HT1080 (cell line): ENCODE measurements around the gene ASB17. TPM values are rescaled to one million over a fixed set of nuclear protein-coding genes. Genes with fewer than 3 reads are reported as not detected.
A peak's percentile ranks its signal among the peaks of the same experiment; 100 is the strongest.
"Not testable (repeated sequence)": the region's sequence is repeated elsewhere in the genome, so short reads cannot be mapped to it uniquely, and the experiment has no call there.

ENCODE experiments used
- DNase-seq: peaks from one replicate; pipeline ENCODE4 v3.0.0-alpha.2; 2015; ENCODE audit warnings: low read depth
- polyA plus RNA-seq, 2 experiments: library from polyadenylated mRNA; depleted of rRNA; stranded (reverse); fragments of >200 nt; gene quantifications; 2 replicates each; pipeline ENCODE4 v1.2.3, GENCODE V29; 2015
- total RNA-seq: library from RNA; depleted of rRNA; stranded (reverse); fragments of >200 nt; shearing (Covaris generic); gene quantifications from 2 replicates; pipeline ENCODE4 v1.2.3, GENCODE V29; 2014; rRNA removed

ASB17 gene, protein sequence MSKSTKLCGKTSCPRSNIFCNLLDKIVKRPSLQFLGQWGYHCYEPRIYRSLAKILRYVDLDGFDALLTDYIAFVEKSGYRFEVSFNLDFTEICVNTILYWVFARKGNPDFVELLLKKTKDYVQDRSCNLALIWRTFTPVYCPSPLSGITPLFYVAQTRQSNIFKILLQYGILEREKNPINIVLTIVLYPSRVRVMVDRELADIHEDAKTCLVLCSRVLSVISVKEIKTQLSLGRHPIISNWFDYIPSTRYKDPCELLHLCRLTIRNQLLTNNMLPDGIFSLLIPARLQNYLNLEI
- total RNA-seq, result not detected in 2 replicates
- not detected in 2 replicates for polyA plus RNA-seq (2015; cell fraction: cytosol; rRNA removed)
- not detected in 2 replicates for polyA plus RNA-seq (2015; cell fraction: nucleus; rRNA removed)

DNA sequence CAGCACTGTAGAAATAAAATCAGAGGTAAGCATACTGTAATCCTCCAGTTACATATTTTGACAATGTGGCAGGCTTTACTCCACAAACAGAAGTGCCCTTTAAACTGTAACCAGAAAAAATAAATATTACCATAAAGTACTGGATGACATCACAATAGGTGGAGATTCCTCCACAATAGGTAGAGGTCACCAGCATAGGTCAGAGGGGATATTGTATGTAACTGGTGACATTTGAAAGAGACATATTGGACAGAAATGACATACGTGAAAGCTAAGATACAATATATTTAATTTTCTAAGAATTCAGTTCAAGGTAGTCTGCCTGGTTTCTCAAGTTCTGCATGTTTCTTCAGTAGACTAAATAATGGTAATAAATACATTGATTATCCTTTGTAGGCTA, at the start of gene ASB17:
TSS of gene ASB17 (minus strand) at position 101 of the 400 bp plus-strand sequence. CDS start 113 bp downstream, outside the sequence.
- no peak for DNase-seq

DNA sequence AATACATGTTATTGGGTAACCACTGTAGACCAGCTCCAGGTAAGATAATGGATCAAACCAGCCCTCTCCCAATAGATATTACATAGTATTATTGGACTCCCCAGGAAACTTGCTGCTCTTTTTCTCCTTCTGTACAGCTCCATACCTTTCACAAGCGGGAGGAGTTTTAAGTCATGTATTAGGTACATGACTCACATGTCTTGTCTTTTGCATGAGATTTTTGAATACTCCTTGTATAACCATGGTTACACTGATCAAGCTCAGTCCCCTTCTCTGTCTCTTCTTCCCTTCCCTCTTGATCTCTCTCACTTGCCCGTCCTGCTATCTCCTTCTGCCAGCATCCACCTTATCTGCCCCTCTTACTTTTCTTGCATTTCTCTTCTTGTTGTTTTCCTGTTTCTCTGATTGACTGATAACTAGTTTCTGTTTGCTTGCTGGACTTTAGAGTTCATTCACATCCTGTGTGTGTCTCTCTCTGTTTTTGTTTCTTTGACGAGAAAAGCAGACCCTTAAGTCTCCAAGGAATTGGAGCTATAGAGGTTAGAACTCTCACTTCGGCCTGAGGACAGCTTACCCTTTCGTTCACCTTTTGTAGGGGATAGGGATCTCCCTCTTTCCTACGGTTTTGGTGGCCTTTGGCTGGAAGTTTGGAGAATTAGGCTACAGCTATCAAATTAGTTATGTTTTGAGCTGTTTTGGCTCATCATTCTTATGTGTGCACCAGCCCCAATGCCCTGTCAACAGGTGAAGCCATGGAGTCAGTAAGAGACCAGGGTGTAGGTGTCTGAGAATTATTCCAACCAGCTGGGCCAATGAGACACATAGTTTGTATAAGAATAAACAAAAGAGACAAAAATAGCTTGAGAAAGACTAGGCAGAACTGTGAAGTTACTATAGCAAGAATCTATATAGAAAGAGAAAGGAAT, 49.0 kb upstream of the ASB17 start:
- no peak for DNase-seq

DNA sequence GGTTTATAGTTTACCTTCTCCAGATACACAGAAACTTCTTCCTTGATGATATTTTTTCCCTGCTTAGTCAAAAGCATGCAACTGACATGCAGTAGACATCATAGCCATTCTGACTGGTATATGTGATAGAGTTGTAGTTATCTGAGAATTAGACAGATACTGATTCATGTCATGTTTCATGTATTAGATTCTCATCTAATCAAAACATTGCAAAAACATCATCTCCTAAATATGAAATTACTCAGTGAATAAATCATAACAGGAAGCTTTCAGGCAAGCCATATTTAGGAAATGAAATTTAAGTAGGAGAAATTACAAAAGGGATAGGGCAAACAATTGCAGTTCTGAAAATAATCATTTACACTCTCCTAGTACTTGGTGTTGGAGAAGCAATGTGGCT, 38.4 kb upstream of the ASB17 start:
- DNase-seq, result no peak

DNA sequence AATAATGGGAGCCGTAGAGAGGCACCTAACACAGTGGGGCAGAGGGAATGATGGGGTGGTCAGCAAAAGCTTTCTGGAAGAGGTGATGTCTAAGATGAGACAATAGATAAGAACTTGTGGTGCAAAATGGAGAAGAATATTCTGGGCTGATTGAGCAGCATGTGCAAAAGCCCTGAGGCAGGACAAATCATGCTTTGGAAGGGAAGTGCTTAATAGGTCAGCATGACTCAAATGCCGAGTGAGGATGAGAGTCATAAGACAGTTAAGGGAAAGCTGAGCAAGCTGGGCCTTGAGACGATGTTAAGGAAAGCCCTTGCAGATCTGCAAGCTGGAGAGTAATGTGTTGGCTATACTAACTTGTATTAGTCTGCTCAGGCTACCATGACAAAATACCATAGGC, 37.3 kb upstream of the ASB17 start:
- DNase-seq, result peak; percentile 39

DNA sequence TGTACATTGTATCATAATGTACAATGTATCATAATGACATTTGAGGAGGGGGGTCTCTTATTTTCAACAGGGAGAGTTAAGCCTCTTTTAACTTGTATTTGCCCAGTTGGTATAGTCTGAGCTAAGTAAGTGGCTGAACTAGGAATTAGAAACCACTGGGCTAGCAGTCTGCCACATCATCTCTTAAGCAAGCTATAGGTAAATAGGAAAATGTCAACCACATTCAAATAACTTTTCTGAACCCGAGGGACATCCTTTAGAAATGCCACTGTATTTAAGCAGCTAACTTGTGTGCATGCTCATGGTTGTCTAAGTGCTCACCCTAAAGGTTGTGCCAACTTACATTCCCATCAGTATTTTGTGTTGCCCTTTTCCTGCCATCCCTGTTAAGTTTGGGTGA, 35.5 kb upstream of the ASB17 start:
- DNase-seq, result no peak

DNA sequence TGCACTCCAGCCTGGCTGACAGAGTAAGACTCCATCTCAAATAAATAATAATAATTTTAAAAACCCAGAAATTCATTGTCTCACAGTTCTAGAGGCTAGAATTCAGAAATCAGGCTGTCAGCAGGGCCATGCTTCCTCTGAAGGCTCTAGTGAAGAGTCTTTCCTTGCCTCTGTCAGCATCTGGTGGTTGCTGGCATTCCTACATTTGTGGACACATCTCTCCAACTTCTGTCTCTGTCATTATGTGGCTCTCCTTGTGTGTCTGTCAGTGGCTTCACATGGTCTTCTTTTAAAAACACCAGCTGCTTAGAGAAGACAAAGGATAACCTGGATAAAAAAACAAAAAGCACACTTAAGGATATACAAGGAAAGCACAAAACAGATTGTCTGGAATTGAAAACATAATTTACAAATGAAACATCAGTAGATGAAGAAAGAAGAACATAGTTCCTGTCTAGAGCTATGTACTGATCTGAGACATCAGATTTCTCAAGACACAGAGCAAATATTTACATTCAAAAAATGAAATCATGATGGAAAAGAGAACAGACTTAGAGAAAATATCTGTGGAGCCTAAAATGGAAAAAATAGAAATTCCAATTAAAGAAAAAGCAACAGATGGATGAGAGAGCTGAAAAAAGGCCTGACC, 32.7 kb upstream of the ASB17 start:
- no peak for DNase-seq

DNA sequence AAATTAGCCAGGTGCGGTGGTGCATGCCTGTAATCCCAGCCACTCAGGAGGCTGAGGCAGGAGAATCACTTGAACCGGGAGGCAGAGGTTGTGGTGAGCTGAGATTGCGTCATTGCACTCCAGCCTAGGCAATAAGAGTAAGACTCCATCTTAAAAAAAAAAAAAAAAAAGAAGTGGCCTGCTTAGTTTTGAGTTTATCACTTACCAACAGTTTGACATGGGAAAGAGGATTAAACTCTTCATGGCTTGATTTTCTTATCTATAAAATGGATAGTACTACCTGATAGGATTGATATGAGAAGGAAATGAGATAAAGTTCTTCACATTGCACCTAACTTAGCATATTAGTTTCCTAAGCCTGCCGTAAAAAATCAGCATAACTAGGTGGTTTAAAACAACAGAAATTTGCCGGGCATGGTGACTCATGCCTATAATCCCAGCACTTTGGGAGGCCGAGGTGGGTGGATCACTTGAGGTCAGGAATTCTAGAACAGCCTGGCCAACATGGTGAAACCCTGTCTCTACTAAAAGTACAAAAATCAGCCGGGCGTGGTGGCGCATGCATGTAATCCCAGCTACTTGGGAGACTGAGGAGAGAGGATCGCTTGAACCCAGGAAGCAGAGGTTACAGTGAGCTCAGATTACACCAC, 32.0 kb upstream of the ASB17 start:
- DNase-seq, result peak; percentile 86

DNA sequence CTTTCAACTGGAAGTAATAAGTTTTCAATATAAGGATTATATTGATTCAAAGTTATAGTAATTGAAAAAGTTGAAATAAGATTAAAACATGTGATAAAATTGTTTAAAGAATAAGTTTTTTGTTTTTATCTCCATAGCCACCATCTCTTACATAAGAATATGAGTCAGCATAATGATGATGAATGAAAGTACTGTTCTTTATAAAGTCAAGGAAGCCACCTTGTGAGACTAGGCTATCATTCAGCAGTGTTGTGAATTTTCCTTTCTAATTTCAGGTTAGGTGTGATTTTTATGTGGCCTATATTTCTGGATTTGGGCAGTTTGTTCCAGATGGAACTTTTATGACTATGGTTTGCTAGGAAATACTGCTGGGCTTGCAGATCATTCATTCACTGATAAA, 22.4 kb upstream of the ASB17 start:
- DNase-seq, result peak; percentile 69

DNA sequence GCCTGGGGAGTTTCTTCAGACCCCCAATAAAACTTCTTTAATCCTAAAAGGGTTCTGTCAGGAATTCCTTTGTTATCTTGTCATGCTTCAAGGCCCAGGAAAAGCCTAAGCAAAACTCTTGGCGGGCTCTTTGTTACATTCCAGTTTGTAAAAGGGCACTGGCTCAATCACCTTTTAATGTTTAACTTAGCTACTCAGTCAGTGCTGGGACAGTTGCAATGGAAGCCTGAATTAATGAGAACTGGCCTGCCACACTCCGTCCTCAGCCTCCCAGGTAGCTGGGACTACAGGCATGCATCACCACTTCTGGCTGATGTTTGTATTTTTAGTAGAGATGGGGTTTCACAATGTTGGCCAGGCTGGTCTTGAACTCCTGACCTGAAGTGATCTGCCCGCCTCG, 21.3 kb upstream of the ASB17 start:
- no peak for DNase-seq

DNA sequence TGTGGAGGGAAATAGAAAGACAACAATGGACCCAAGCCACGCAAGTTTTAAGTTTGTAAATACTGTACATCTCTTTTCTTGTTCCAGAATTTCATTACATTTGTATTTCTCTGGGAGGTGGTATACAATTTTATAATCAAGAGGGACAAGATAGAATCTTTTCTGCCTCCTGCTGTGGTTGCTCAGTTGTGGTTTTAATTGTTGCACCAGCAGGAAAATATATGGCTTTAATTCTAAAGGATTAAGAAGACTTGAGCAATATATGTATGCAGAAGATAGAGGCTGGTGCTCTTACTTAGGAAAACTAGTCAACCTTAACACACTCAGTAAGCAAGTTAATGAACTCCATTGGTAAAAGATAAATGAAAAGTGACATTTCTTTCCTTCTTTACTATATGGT, 19.8 kb upstream of the ASB17 start:
- DNase-seq, result no peak

DNA sequence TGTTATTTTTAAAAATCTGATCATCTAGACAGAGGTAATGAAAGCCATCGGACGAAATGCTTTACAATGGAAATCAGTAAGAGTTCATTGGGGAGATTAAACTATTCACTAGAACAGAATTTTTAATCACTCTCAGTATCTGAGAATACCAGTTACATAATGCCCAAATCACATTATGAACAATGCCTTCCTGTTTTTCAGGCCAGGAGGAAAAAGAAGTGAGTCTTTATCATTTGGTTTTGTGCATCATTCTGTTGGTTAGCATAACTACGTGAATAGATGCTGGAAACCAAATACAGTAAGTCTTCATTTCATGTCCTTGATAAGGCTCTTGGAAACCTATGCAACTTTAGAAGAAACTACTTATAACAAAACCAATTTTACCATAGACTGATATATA, 18.0 kb upstream of the ASB17 start:
- no peak for DNase-seq

DNA sequence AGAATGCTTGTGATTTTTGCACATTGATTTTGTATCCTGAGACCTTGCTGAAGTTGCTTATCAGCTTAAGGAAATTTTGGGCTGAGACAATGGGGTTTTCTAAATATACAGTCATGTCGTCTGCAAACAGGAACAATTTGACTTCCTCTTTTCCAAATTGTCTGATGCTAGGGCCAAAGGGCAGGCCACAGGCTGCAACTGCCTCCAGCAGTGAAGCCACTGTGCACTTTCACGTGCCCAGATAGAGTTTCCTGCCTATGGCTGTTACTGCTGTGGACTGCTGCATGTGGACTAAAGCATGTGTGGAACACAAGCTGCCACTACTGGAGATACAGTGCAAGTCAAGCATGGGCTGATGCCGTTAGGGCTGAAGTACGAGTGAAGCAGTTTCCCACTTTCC, 10.8 kb upstream of the ASB17 start:
- not testable (repeated sequence) for DNase-seq

DNA sequence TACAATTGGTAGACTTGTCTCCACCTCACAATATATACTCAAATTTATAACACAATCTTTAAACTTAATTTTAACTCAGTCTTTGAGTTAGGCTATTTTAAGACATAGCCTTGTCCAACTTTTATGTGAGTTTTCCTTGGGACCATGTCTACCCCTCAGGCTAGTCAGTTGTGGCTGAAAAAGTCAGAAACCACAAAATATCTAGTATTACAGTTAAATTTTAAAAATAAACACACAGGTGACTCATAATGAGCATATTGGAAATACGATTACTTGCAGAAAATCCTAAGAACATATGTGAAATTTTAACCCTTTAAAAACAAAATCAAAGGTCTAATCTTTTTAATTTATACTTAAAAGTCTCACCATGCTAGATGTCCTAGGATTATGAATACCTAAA, 4.8 kb upstream of the ASB17 start:
- peak; percentile 54 for DNase-seq

DNA sequence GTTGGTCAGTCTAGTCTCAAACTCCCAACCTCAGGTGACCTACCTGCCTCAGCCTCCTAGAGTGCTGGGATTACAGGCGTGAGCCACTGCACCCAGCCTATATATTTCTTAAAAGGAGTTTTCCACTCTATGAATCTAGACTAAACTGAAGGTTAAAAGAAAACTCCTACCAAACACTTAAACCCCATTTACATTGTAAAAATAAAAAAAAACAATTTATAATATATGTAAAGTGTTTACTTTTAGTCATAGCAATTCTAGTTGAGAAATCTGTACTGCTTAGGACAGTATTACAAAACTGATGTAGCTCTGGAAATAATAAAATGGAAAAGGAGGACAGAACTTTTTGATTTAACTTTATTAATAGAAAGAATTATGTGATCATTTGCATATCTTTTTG, 9.5 kb downstream of the ASB17 start:
- no peak for DNase-seq

DNA sequence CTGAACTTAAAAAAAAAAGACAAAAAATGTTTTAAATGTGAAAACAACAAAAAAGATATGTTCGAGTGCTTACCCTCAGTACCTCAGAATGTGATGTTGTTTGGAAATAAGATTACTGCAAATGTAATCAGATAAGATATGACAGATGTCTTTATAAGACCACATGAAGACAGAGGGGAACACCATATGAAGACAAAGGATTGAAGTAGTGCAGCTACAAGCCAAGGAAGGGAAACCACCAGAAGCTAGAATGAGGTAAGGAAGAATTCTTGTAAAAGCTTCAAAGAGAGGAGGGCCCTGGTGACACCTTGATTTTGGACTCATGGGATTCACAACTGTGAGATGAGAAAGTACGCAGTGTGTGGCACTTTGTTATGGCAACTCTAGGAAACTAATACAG, 15.4 kb downstream of the ASB17 start:
- DNase-seq, result no peak

DNA sequence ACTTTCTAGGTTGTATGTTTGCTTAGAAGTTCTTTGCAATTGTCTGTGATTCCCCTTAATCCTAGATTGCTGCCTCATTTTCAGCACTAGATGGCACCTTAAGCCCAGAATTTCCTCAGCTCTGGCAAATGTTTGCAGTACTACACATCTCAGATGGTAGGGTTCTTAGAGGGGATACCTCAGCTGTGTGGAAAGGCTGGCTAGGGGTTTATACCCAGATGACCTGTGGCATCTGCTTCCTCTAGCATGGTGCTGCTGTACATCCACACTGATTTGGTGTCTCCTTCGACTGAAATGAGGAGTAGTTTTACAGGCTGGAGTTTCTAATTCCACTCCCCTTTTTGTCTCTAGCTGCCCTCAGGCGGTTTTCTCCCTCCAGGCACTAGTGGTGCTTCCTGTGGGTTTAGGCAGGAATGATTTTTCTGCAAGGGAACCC, 23.5 kb downstream of the ASB17 start:
- peak; percentile 59 for DNase-seq

DNA sequence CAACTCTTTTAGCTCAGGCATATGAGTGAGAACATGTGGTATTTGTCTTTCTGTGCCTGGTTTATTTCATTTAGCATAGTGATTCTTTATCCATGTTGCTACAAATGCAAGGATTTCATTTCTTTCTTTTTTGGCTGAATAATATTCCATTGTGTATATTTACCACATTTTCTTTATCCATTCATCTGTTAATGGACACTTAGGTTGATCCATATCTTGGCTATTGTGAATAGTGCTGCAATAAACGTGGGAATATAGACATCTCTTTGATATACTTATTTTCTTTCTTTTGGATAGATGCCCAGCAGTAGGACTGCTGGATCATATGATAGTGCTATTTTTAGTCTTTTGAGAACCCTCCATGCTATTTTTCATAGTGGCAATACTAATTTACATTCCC, 30.8 kb downstream of the ASB17 start:
- no peak for DNase-seq

DNA sequence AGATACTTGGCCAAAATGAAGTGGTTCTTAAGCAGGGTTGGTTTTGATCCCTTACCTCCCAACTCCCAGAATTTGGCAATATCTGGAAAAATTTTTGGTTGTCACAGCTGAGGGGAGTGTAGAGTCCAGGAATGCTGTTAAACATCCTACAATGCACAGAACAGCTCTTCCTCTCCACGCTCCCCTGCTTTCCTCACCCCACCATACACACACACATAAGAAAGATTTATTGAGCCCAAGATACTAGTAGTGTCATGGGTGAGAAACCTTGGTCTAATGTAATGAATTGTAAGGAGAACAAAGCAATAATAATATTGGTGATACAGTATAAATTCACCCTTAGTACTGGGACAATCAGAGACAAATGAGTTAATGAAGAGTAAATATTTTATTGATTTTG, 47.8 kb downstream of the ASB17 start:
- no peak for DNase-seq

DNA sequence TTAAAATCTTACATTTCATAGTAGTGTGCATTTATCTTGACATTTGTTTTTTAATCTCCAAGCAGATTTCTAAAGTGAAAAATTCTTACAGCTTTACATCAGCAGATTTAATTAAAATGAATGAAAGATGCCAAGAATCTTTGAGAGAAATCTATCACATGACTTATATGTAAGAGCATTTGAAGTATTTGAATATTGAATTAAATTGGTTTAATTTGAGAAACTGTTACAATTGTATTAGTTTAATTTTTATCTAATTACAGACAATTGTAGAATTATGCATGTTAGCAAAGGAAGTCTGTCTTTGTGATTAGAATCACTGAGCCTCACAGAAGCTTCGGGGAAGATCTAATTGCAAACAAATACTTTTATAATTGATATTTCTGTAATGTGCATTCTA, 52.2 kb downstream of the ASB17 start:
- no peak for DNase-seq

DNA sequence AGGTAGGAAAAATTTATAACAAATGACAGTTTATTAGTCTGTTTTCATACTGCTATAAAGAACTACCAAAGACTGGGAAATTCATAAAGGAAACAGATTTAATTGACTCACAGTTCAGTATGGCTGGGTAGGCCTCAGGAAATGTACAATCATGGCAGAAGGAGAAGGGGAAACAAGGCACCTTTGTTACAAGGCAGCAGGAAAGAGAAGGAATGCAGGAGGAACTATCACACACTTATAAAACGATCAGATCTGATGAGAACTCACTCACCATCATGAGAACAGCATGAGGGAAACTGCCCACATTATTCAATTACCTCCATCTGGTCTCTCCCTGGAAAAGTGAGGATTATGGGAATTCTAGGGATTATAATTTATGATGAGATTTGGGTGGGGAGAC, 61.3 kb downstream of the ASB17 start:
- peak; percentile 35 for DNase-seq
